Right lobe of liver (tissue), 4 donors: ENCODE measurements around the gene GRSF1.

Experiments used
- CTCF ChIP-seq, 4 donors: fragments of 200-600 bp in 3 of 4; fragments of 450-650 bp in 1 of 4; IDR thresholded peaks; one replicate each; pipeline versions ENCODE4 v1.5.1 to v1.8.0; 2016 to 2022; ENCODE audit warnings: antibody characterized with exemption in 4 of 4, mild to moderate bottlenecking in 2 of 4
- POLR2A ChIP-seq: fragments of 450-650 bp; IDR thresholded peaks from one replicate; pipeline ENCODE4 v1.6.1; 2017; ENCODE audit warnings: antibody characterized with exemption, mild to moderate bottlenecking
- donor health status: DM: no; HTN: no; CAD: no.
- donor health status: DM: no; HTN: no; CAD: no.
- donor health status: DM: no; HTN: yes; CAD: no.

GRCh38 chr4:70783096-70783495, 56.6 kb downstream of the GRSF1 start:
- no peak for TF ChIP-seq CTCF (IDR thresholded peaks at IDR 0.05)
- TF ChIP-seq POLR2A, result no peak
